Activated naive CD4-positive, alpha-beta T cell treated with anti-CD3 and anti-CD28 coated beads, Interleukin-2, amount 10 ng/mL, durations not matched to agents 7 days and 5 days (primary cell): ENCODE measurements around the gene TLL2.

Experiments
- CTCF ChIA-PET: fragments of 350-600 bp; sonication (Branson Sonifier 250); formaldehyde crosslinking; loops from one replicate; lab custom pipeline; 2021; ENCODE audit warnings: antibody characterized with exemption; lab: Charles Lee
- DNase-seq: peaks from one replicate; pipeline ENCODE4 v3.0.0-alpha.2; 2020
- H3K27ac Mint-ChIP-seq: one replicate; pipeline ENCODE4 v1.8.0; 2021; ENCODE audit warnings: mild to moderate bottlenecking, moderate library complexity, mixed read lengths
- H3K27me3 Mint-ChIP-seq: one replicate; pipeline ENCODE4 v1.8.0; 2021; ENCODE audit warnings: mild to moderate bottlenecking, mixed read lengths
- H3K36me3 Mint-ChIP-seq: one replicate; pipeline ENCODE4 v1.8.0; 2021; ENCODE audit warnings: mixed read lengths
- H3K4me1 Mint-ChIP-seq: one replicate; pipeline ENCODE4 v1.8.0; 2021; ENCODE audit warnings: mixed read lengths
- H3K4me3 Mint-ChIP-seq: one replicate; pipeline ENCODE4 v1.8.0; 2021; ENCODE audit warnings: mild to moderate bottlenecking, moderate library complexity, mixed read lengths
- H3K9me3 Mint-ChIP-seq: one replicate; pipeline ENCODE4 v1.8.0; 2021; ENCODE audit warnings: mixed read lengths

TLL2 gene

GRCh38 chr10:96524741-96525140 lies 11.0 kb upstream of the TLL2 start:
- no peak overlapping the region for H3K27ac Mint-ChIP-seq
- no peaks in the 10 kb centered on the region for H3K9me3 Mint-ChIP-seq
- H3K36me3 Mint-ChIP-seq, result peaks cover 54% of the 10 kb centered on the region
- H3K4me1 Mint-ChIP-seq, result no peaks in the 10 kb centered on the region
- H3K27me3 Mint-ChIP-seq, result no peaks in the 10 kb centered on the region
- CTCF ChIA-PET, result interaction anchor here (1.7 kb wide), 1 partner anchor 11 kb away, joined by 7 read pairs; the partner anchor contains the start of gene TLL2
- DNase-seq, result no peak
- H3K4me3 Mint-ChIP-seq, result no peak overlapping the region

- Mint-ChIP-seq H3K27me3 (peaks cover 44% of the 10 kb centered on the region), H3K9me3 (no peaks in the 10 kb centered on the region), H3K36me3 (peaks cover 20% of the 10 kb centered on the region), H3K4me1 (peaks cover 12% of the 10 kb centered on the region), H3K27ac (no peak overlapping the region), H3K4me3 (no peak overlapping the region)
- DNase-seq, result no peak
- CTCF ChIA-PET, result no interaction called here
Measured at GRCh38 chr10:96517284-96517683, 3.6 kb upstream of the TLL2 start.

GRCh38 chr10:96516337-96516736 lies 2.6 kb upstream of the TLL2 start:
- Mint-ChIP-seq H3K27me3 (peaks cover 54% of the 10 kb centered on the region), H3K36me3 (peaks cover 12% of the 10 kb centered on the region), H3K4me3 (no peak overlapping the region), H3K27ac (no peak overlapping the region), H3K4me1 (peaks cover 16% of the 10 kb centered on the region), H3K9me3 (no peaks in the 10 kb centered on the region)
- DNase-seq, result no peak
- CTCF ChIA-PET, result interaction anchor here (1.2 kb wide), 2 partner anchors 26 to 119 kb away, joined by 3 to 4 read pairs; no protein-coding TSS in a partner anchor

GRCh38 chr10:96513305-96513697 lies 425 bp downstream of the TLL2 start:
- CTCF ChIA-PET, result interaction anchor here (0.6 to 2.1 kb wide), 9 partner anchors 10 to 138 kb away, joined by 3 to 8 read pairs (median 4); no protein-coding TSS in a partner anchor
- Mint-ChIP-seq H3K27ac (no peak overlapping the region), H3K27me3 (peaks cover 80% of the 10 kb centered on the region), H3K9me3 (no peaks in the 10 kb centered on the region), H3K4me3 (peak overlapping the region; percentile 44), H3K4me1 (peaks cover 16% of the 10 kb centered on the region), H3K36me3 (no peaks in the 10 kb centered on the region)
- peak; percentile 54 for DNase-seq

GRCh38 chr10:96512524-96513304 lies 1.0 kb downstream of the TLL2 start:
- peak; percentile 32 for DNase-seq
- Mint-ChIP-seq H3K27ac (no peak overlapping the region), H3K4me3 (peak overlapping the region; percentile 44), H3K36me3 (no peaks in the 10 kb centered on the region), H3K9me3 (no peaks in the 10 kb centered on the region), H3K4me1 (peaks cover 16% of the 10 kb centered on the region), H3K27me3 (peaks cover 86% of the 10 kb centered on the region)
- CTCF ChIA-PET, result interaction anchor here (1.3 to 2.1 kb wide), 4 partner anchors 10 to 117 kb away, joined by 4 to 8 read pairs (median 6); no protein-coding TSS in a partner anchor

GRCh38 chr10:96511044-96511945 lies 2.4 kb downstream of the TLL2 start:
- H3K4me1 Mint-ChIP-seq, result peaks cover 16% of the 10 kb centered on the region
- H3K27me3 Mint-ChIP-seq, result peaks cover 84% of the 10 kb centered on the region
- CTCF ChIA-PET, result interaction anchor here (1.0 to 2.2 kb wide), 6 partner anchors 11 to 138 kb away, joined by 3 to 9 read pairs (median 4); no protein-coding TSS in a partner anchor
- peak; percentile 42 for DNase-seq
- no peaks in the 10 kb centered on the region for H3K36me3 Mint-ChIP-seq
- H3K9me3 Mint-ChIP-seq, result no peaks in the 10 kb centered on the region
- H3K4me3 Mint-ChIP-seq, result no peak overlapping the region
- H3K27ac Mint-ChIP-seq, result no peak overlapping the region

GRCh38 chr10:96509017-96509641 lies 4.6 kb downstream of the TLL2 start:
- peaks cover 63% of the 10 kb centered on the region for H3K27me3 Mint-ChIP-seq
- no peaks in the 10 kb centered on the region for H3K36me3 Mint-ChIP-seq
- DNase-seq, result no peak
- peaks cover 11% of the 10 kb centered on the region for H3K4me1 Mint-ChIP-seq
- CTCF ChIA-PET, result no interaction called here
- H3K9me3 Mint-ChIP-seq, result no peaks in the 10 kb centered on the region
- H3K27ac Mint-ChIP-seq, result no peak overlapping the region
- H3K4me3 Mint-ChIP-seq, result no peak overlapping the region

GRCh38 chr10:96507044-96507443 lies 6.7 kb downstream of the TLL2 start:
- CTCF ChIA-PET, result no interaction called here
- no peak overlapping the region for H3K27ac Mint-ChIP-seq
- DNase-seq, result no peak

GRCh38 chr10:96505150-96506136 lies 8.3 kb downstream of the TLL2 start:
- no peak overlapping the region for H3K4me3 Mint-ChIP-seq
- H3K9me3 Mint-ChIP-seq, result no peaks in the 10 kb centered on the region
- CTCF ChIA-PET, result no interaction called here
- DNase-seq, result no peak
- H3K27me3 Mint-ChIP-seq, result peaks cover 39% of the 10 kb centered on the region
- H3K36me3 Mint-ChIP-seq, result no peaks in the 10 kb centered on the region
- no peak overlapping the region for H3K27ac Mint-ChIP-seq
- H3K4me1 Mint-ChIP-seq, result no peaks in the 10 kb centered on the region

More at GRCh38 chr10:96507044-96507443, 6.7 kb downstream of the TLL2 start:
- peaks cover 1% of the 10 kb centered on the region for H3K4me1 Mint-ChIP-seq
- H3K36me3 Mint-ChIP-seq, result no peaks in the 10 kb centered on the region
- H3K27me3 Mint-ChIP-seq, result peaks cover 47% of the 10 kb centered on the region
- H3K9me3 Mint-ChIP-seq, result no peaks in the 10 kb centered on the region
- H3K4me3 Mint-ChIP-seq, result no peak overlapping the region

- CTCF ChIA-PET, result no interaction called here
- H3K4me3 Mint-ChIP-seq, result no peak overlapping the region
- H3K36me3 Mint-ChIP-seq, result no peaks in the 10 kb centered on the region
- DNase-seq, result no peak
- no peaks in the 10 kb centered on the region for H3K9me3 Mint-ChIP-seq
- H3K27me3 Mint-ChIP-seq, result peaks cover 26% of the 10 kb centered on the region
- H3K27ac Mint-ChIP-seq, result no peak overlapping the region
- no peaks in the 10 kb centered on the region for H3K4me1 Mint-ChIP-seq
Measured at GRCh38 chr10:96502561-96503282, 11.0 kb downstream of the TLL2 start.

- Mint-ChIP-seq H3K9me3 (no peaks in the 10 kb centered on the region), H3K36me3 (no peaks in the 10 kb centered on the region), H3K27ac (no peak overlapping the region), H3K4me3 (no peak overlapping the region), H3K4me1 (no peaks in the 10 kb centered on the region), H3K27me3 (peaks cover 28% of the 10 kb centered on the region)
- CTCF ChIA-PET, result no interaction called here
- no peak for DNase-seq
Measured at GRCh38 chr10:96501985-96502384, 11.7 kb downstream of the TLL2 start.

GRCh38 chr10:96500519-96500918 lies 13.2 kb downstream of the TLL2 start:
- peaks cover 27% of the 10 kb centered on the region for H3K27me3 Mint-ChIP-seq
- H3K4me3 Mint-ChIP-seq, result no peak overlapping the region
- DNase-seq, result no peak
- CTCF ChIA-PET, result interaction anchor here (1.8 kb wide), 1 partner anchor 10 kb away, joined by 3 read pairs; no protein-coding TSS in a partner anchor
- no peaks in the 10 kb centered on the region for H3K36me3 Mint-ChIP-seq
- no peaks in the 10 kb centered on the region for H3K4me1 Mint-ChIP-seq
- no peaks in the 10 kb centered on the region for H3K9me3 Mint-ChIP-seq
- no peak overlapping the region for H3K27ac Mint-ChIP-seq
